Measurements from ENCODE around the gene STAG3. TPM values are rescaled to one million over a fixed set of nuclear protein-coding genes. Genes with fewer than 3 reads are reported as not detected.
A peak's percentile ranks its signal among the peaks of the same experiment; 100 is the strongest.

STAG3 gene
- total and polyA plus RNA-seq, 10 of the 15 experiments (the other 5 are each of a cell fraction or from before 2014, with no cell fraction given), result 73.0 to 306 (median 120) TPM

DNA sequence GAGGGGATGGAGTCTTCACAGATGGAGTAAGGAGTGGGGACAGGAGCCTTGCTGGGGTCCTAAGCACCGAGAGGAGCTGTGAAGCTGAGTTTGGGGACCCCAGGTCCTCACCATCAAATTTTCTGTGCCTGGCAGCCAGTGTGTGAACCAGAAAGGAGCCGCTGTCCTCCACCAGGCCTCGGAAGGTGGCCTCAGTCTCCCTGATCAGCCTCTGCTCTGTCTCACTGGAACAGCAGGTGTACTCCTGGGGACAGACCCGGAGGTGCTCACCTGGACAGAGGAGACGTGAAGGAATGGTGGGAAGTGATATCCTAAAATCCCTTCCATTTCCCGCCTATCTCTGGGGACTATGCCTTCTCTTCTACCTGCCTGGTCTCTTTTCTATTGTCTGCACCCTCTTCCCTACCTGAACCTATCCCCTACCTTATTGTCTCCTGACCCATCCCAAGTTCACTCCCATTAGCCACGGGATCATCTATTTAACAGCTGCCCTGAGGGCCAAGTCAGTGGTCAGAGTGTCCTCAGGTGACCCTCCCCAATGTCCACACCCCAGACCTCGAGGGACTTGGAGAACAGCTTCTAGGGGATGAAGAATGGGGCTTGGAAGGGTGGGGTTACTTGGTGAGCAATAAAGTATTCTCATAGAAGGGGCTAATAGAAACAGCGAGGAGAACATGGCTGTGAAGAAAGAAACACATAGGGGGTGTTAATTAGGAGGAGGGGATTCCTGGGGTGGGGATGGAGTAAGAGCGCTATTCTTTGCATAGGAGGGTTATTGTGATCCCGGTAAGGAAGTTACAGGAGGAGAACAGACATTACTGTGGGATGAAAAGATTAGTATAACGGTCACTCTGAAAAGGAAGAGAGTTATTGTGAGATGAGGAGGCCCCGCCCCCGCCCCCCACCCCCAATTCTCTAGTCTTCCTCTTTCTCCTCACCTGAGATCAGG, 1.3 kb upstream of the STAG3 start:
- WGBS (ENCODE audit: insufficient coverage, insufficient replicate concordance, low lambda C conversion rate, missing lambda C conversion rate), result 38% methylated on average over 11 of the region's 14 CpGs
- Histone ChIP-seq H3K27me3 (replicated peaks in 1 of 2; ENCODE audit: control insufficient read depth in 2 of 2, insufficient read depth in 2 of 2, low read length in 1 of 2) (peaks cover 0 to 4% of the 10 kb centered on the region in 2 experiments; a peak in 1 of 4 replicates), H3K9ac (ENCODE audit: control insufficient read depth, insufficient read depth, low read length) (peak overlapping the region; percentile 48; the same call in 1 of the 2 replicates), H3K36me3 (ENCODE audit: control insufficient read depth in 2 of 2, insufficient read depth in 2 of 2, low read length in 1 of 2) (no peaks in the 10 kb centered on the region), H3K4me2 (ENCODE audit: control insufficient read depth, insufficient read depth) (peak overlapping the region; percentile 98), H3K79me2 (ENCODE audit: control insufficient read depth, insufficient read depth, low read length) (no peaks in the 10 kb centered on the region), H2AFZ (ENCODE audit: control insufficient read depth, low read depth, low read length) (peak overlapping the region; percentile 93), H3K4me3 (peak overlapping the region; percentile 85), H4K20me1 (ENCODE audit: control insufficient read depth, insufficient read depth) (no peaks in the 10 kb centered on the region), H3K27ac (ENCODE audit: control insufficient read depth, insufficient read depth) (no peak overlapping the region), H3K9me3 (replicated peaks; ENCODE audit: control insufficient read depth, insufficient read depth, low read length) (no peaks in the 10 kb centered on the region), H3K4me1 (ENCODE audit: control insufficient read depth, insufficient read depth, low read length) (peaks cover 11% of the 10 kb centered on the region)
- DNase-seq (ENCODE audit: low read depth, low spot score), result no peak
- no peak for ATAC-seq
- ChIA-PET SMC1A (ENCODE audit: uncharacterized antibody, unreplicated experiment) (interaction anchor here (0.6 to 1.1 kb wide), 3 partner anchors 15 to 99 kb away, joined by 3 to 4 read pairs (median 4); partner anchors contain the start of gene LAMTOR4), CTCF (interaction anchor here (0.9 to 4.3 kb wide), 6 partner anchors 13 to 44 kb away, joined by 3 to 36 read pairs (median 5); no protein-coding TSS in a partner anchor), POLR2A (interaction anchor here (1.4 kb wide), 1 partner anchor 9 kb away, joined by 3 read pairs; no protein-coding TSS in a partner anchor), RAD21 (ENCODE audit: unreplicated experiment) (interaction anchor here (1.0 to 1.2 kb wide), 5 partner anchors 8 to 160 kb away, joined by 3 to 4 read pairs (median 4); partner anchors contain the start of genes GAL3ST4 and LAMTOR4)
- no TSS peak for BruUV-seq (replicated peaks)
- in situ Hi-C loops (cut with MboI) (no loop called here), intact Hi-C loops (cut with micrococcal nuclease; ENCODE audit: unreplicated experiment) (loop anchor here (5.0 kb wide), 1 partner anchor 41 kb away; the partner anchor contains the start of gene PVRIG)
- FAIRE-seq, result no peak
- TF ChIP-seq NFXL1 (IDR thresholded peaks at IDR 0.05; ENCODE audit: borderline replicate concordance), result no peak
- TF ChIP-seq, protein P1, sequence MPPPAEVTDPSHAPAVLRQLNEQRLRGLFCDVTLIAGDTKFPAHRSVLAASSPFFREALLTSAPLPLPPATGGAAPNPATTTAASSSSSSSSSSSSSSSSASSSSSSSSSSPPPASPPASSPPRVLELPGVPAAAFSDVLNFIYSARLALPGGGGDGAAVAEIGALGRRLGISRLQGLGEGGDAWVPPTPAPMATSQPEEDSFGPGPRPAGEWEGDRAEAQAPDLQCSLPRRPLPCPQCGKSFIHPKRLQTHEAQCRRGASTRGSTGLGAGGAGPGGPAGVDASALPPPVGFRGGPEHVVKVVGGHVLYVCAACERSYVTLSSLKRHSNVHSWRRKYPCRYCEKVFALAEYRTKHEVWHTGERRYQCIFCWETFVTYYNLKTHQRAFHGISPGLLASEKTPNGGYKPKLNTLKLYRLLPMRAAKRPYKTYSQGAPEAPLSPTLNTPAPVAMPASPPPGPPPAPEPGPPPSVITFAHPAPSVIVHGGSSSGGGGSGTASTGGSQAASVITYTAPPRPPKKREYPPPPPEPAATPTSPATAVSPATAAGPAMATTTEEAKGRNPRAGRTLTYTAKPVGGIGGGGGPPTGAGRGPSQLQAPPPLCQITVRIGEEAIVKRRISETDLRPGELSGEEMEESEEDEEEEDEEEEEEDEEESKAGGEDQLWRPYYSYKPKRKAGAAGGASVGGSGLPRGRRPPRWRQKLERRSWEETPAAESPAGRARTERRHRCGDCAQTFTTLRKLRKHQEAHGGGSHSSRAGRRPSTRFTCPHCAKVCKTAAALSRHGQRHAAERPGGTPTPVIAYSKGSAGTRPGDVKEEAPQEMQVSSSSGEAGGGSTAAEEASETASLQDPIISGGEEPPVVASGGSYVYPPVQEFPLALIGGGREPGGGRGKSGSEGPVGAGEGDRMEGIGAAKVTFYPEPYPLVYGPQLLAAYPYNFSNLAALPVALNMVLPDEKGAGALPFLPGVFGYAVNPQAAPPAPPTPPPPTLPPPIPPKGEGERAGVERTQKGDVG (CRISPR knock-in tag; IDR thresholded peaks at IDR 0.05), result no peak
- TF ChIP-seq, protein P2, sequence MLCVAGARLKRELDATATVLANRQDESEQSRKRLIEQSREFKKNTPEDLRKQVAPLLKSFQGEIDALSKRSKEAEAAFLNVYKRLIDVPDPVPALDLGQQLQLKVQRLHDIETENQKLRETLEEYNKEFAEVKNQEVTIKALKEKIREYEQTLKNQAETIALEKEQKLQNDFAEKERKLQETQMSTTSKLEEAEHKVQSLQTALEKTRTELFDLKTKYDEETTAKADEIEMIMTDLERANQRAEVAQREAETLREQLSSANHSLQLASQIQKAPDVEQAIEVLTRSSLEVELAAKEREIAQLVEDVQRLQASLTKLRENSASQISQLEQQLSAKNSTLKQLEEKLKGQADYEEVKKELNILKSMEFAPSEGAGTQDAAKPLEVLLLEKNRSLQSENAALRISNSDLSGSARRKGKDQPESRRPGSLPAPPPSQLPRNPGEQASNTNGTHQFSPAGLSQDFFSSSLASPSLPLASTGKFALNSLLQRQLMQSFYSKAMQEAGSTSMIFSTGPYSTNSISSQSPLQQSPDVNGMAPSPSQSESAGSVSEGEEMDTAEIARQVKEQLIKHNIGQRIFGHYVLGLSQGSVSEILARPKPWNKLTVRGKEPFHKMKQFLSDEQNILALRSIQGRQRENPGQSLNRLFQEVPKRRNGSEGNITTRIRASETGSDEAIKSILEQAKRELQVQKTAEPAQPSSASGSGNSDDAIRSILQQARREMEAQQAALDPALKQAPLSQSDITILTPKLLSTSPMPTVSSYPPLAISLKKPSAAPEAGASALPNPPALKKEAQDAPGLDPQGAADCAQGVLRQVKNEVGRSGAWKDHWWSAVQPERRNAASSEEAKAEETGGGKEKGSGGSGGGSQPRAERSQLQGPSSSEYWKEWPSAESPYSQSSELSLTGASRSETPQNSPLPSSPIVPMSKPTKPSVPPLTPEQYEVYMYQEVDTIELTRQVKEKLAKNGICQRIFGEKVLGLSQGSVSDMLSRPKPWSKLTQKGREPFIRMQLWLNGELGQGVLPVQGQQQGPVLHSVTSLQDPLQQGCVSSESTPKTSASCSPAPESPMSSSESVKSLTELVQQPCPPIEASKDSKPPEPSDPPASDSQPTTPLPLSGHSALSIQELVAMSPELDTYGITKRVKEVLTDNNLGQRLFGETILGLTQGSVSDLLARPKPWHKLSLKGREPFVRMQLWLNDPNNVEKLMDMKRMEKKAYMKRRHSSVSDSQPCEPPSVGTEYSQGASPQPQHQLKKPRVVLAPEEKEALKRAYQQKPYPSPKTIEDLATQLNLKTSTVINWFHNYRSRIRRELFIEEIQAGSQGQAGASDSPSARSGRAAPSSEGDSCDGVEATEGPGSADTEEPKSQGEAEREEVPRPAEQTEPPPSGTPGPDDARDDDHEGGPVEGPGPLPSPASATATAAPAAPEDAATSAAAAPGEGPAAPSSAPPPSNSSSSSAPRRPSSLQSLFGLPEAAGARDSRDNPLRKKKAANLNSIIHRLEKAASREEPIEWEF (IDR thresholded peaks at IDR 0.05; ENCODE audit: insufficient replicate concordance, low read depth, low read length), result no peak
- no peak for TF ChIP-seq CTCF (IDR thresholded peaks at IDR 0.05 in 2 of 3, conservative IDR thresholded peaks at IDR 0.05 in 1 of 3; ENCODE audit: control insufficient read depth in 2 of 3, extremely low read depth in 1 of 3, insufficient read depth in 1 of 3, low read depth in 3 of 3, low read length in 3 of 3)
- no peak for TF ChIP-seq ZNF24 (IDR thresholded peaks at IDR 0.05)
- no peak for TF ChIP-seq IRF3 (IDR thresholded peaks at IDR 0.05)
- TF ChIP-seq YY1 (IDR thresholded peaks at IDR 0.05; ENCODE audit: low read depth, low read length), result no peak
- no peak for TF ChIP-seq CHD2 (IDR thresholded peaks at IDR 0.05; ENCODE audit: borderline replicate concordance, low read depth, low read length)
- TF ChIP-seq POLR2AphosphoS5 (IDR thresholded peaks at IDR 0.05; ENCODE audit: low read length), result no peak
